GM12873 (cell line): ENCODE results near the gene RHOT1.

Source experiments
- CTCF ChIP-seq: IDR thresholded peaks from 2 replicates; pipeline ENCODE4 v1.5.1; 2012; ENCODE audit warnings: low read depth, mild to moderate bottlenecking, moderate library complexity, low read length, control low read depth; ENCODE audit not compliant: insufficient read depth; ENCODE audit errors: missing control alignments

RHOT1 gene

GRCh38 chr17:32127158-32127897 is 15.0 kb upstream of the RHOT1 start:
- TF ChIP-seq CTCF = peak; percentile 1

- no peak for TF ChIP-seq CTCF
Observed at GRCh38 chr17:32136856-32137255, 5.4 kb upstream of the RHOT1 start.

- no peak for TF ChIP-seq CTCF
Observed at GRCh38 chr17:32141258-32141657, 1.0 kb upstream of the RHOT1 start.

- no peak for TF ChIP-seq CTCF
Observed at GRCh38 chr17:32141679-32142037, 644 bp upstream of the RHOT1 start.

GRCh38 chr17:32142857-32143526 is 690 bp downstream of the RHOT1 start:
- no peak for TF ChIP-seq CTCF

GRCh38 chr17:32143527-32143870 is 1.2 kb downstream of the RHOT1 start:
- TF ChIP-seq CTCF = no peak

GRCh38 chr17:32148351-32148750 is 6.0 kb downstream of the RHOT1 start:
- no peak for TF ChIP-seq CTCF
